ENCODE measurements around the gene RUFY1. TPM values are rescaled to one million over a fixed set of nuclear protein-coding genes. Genes with fewer than 3 reads are reported as not detected.

RUFY1 gene
- total RNA-seq, 1 donor from 2014 or later = 30.6 TPM

- ATAC-seq = no peak
Observed at GRCh38 chr5:179606071-179606909, 55.9 kb downstream of the RUFY1 start.

- ATAC-seq = no peak
Observed at GRCh38 chr5:179606910-179607159, 56.5 kb downstream of the RUFY1 start.

GRCh38 chr5:179607160-179607931, 57.0 kb downstream of the RUFY1 start:
- peak; percentile 10 for ATAC-seq

GRCh38 chr5:179608131-179608581, 57.8 kb downstream of the RUFY1 start:
- peak; percentile 3 for ATAC-seq

- ATAC-seq = no peak
Observed at GRCh38 chr5:179609834-179610108, 59.4 kb downstream of the RUFY1 start.

- ATAC-seq = no peak
Observed at GRCh38 chr5:179610109-179610902, 60.0 kb downstream of the RUFY1 start.

- ATAC-seq = no peak
Observed at GRCh38 chr5:179610903-179611265, 60.5 kb downstream of the RUFY1 start.

GRCh38 chr5:179612577-179613459, 62.5 kb downstream of the RUFY1 start:
- ATAC-seq = no peak

GRCh38 chr5:179613460-179614071, 63.2 kb downstream of the RUFY1 start:
- ATAC-seq = peak; percentile 76

- ATAC-seq = no peak
Observed at GRCh38 chr5:179614745-179615144, 64.4 kb downstream of the RUFY1 start.

- no peak for ATAC-seq
Observed at GRCh38 chr5:179615203-179615602, 64.8 kb downstream of the RUFY1 start.

- ATAC-seq = no peak
Observed at GRCh38 chr5:179616002-179616594, 65.7 kb downstream of the RUFY1 start.

- ATAC-seq = no peak
Observed at GRCh38 chr5:179617930-179618329, 67.6 kb downstream of the RUFY1 start.

GRCh38 chr5:179618923-179619554, 68.7 kb downstream of the RUFY1 start:
- no peak for ATAC-seq

GRCh38 chr5:179619776-179620175, 69.4 kb downstream of the RUFY1 start:
- ATAC-seq = no peak

GRCh38 chr5:179620293-179620692, 69.9 kb downstream of the RUFY1 start:
- no peak for ATAC-seq

GRCh38 chr5:179620703-179621350, 70.5 kb downstream of the RUFY1 start:
- ATAC-seq = no peak

- no peak for ATAC-seq
Observed at GRCh38 chr5:179621551-179622214, 71.3 kb downstream of the RUFY1 start.

- ATAC-seq = peak; percentile 88
Observed at GRCh38 chr5:179623003-179623905, 72.9 kb downstream of the RUFY1 start, which contains the start of gene HNRNPH1. HNRNPH1 (minus strand) TSS chr5:179623671; CDS start chr5:179623133, 538 bp downstream.
